Naive thymus-derived CD8-positive, alpha-beta T cell (primary cell): ENCODE results near the gene CYP27B1. TPM values are rescaled to one million over a fixed set of nuclear protein-coding genes. Genes with fewer than 3 reads are reported as not detected.

Experiments
- ATAC-seq, 2 donors: fragments of 150-1000 bp; cut with Tn5 transposase in 1 of 2; sonication (Bioruptor Pico), chemical (Tn5 transposase) in 1 of 2; 1 replicate in 1 of 2; 2 replicates in 1 of 2; pipeline ENCODE4 v1.10.0; 2021; ENCODE audit warnings: mild to moderate bottlenecking in 2 of 2, moderate library complexity in 2 of 2
- POLR2A ChIA-PET: fragments of 350-600 bp; sonication (Branson Sonifier 250); formaldehyde crosslinking; loops from one replicate; lab custom pipeline; 2021; ENCODE audit warnings: antibody characterized with exemption; lab: Charles Lee
- DNase-seq, 10 donors: peaks; one replicate each; pipeline versions ENCODE4 v3.0.0 to v3.0.0-alpha.2; 2020 to 2022
- H3K27ac Mint-ChIP-seq, 10 donors: one replicate each; pipeline ENCODE4 v1.8.0; 2020 to 2022; ENCODE audit warnings: mild to moderate bottlenecking in 10 of 10, mixed read lengths in 10 of 10, moderate library complexity in 4 of 10, inconsistent platforms in 1 of 10
- H3K27me3 Mint-ChIP-seq, 5 donors: one replicate each; pipeline ENCODE4 v1.8.0; 2021 to 2022; ENCODE audit warnings: mixed read lengths in 5 of 5
- H3K36me3 Mint-ChIP-seq, 3 donors: one replicate each; pipeline ENCODE4 v1.8.0; 2020 to 2022; ENCODE audit warnings: mixed read lengths in 3 of 3, mild to moderate bottlenecking in 2 of 3, inconsistent platforms in 1 of 3
- H3K4me1 Mint-ChIP-seq, 4 donors: one replicate each; pipeline ENCODE4 v1.8.0; 2021 to 2022; ENCODE audit warnings: mixed read lengths in 4 of 4
- H3K4me3 Mint-ChIP-seq, 10 donors: one replicate each; pipeline ENCODE4 v1.8.0; 2020 to 2022; ENCODE audit warnings: mild to moderate bottlenecking in 10 of 10, mixed read lengths in 10 of 10, moderate library complexity in 6 of 10, inconsistent platforms in 1 of 10
- H3K9me3 Mint-ChIP-seq, 9 donors: one replicate each; pipeline ENCODE4 v1.8.0; 2020 to 2022; ENCODE audit warnings: mixed read lengths in 9 of 9, mild to moderate bottlenecking in 3 of 9, inconsistent platforms in 1 of 9, moderate library complexity in 1 of 9
- polyA plus RNA-seq, 3 donors: library from polyadenylated mRNA; unstranded; fragments of 300-500 nt; fragmentation: Illumina TruSeq; gene quantifications; one replicate each; pipeline ENCODE4 v1.2.3, GENCODE V29; 2021
- total RNA-seq, 8 experiments: library from RNA in 2 of 8; stranded (reverse) in 2 of 8; gene quantifications; one replicate each; pipeline ENCODE4 v1.2.3 and lab custom pipeline; 2021 to 2026

The CYP27B1 gene
- total and polyA plus RNA-seq, 5 experiments from 2014 or later: 1.4 to 1.6 TPM; not detected in 3

GRCh38 chr12:57763881-57764661 lies 2.8 kb downstream of the CYP27B1 start:
- H3K27ac Mint-ChIP-seq: peak overlapping the region in 6 of 10 donors; percentile 34 to 75 (median 60)
- POLR2A ChIA-PET: interaction anchor here (1.0 to 3.0 kb wide), 5 partner anchors 8 to 133 kb away, joined by 3 to 17 read pairs (median 4); partner anchors contain the start of genes CTDSP2 and TSFM
- DNase-seq: no peak

GRCh38 chr12:57762463-57762862 lies 4.4 kb downstream of the CYP27B1 start:
- POLR2A ChIA-PET: interaction anchor here (0.6 kb wide), 1 partner anchor 1936 kb away, joined by 3 read pairs; no protein-coding TSS in a partner anchor
- peaks cover 28 to 55% (median 51%) of the 10 kb centered on the region in 4 donors for H3K4me1 Mint-ChIP-seq
- no peak for ATAC-seq
- H3K4me3 Mint-ChIP-seq: no peak overlapping the region
- peaks cover 5 to 27% (median 17%) of the 10 kb centered on the region in 5 donors for H3K27me3 Mint-ChIP-seq
- peaks cover 0 to 19% (median 0%) of the 10 kb centered on the region in 3 donors for H3K36me3 Mint-ChIP-seq
- H3K9me3 Mint-ChIP-seq: no peaks in the 10 kb centered on the region
- H3K27ac Mint-ChIP-seq: no peak overlapping the region
- DNase-seq: no peak

More at GRCh38 chr12:57763881-57764661, 2.8 kb downstream of the CYP27B1 start:
- ATAC-seq: no peak
- peaks cover 5 to 27% (median 17%) of the 10 kb centered on the region in 5 donors for H3K27me3 Mint-ChIP-seq
- H3K4me1 Mint-ChIP-seq: peaks cover 25 to 46% (median 42%) of the 10 kb centered on the region in 4 donors
- H3K36me3 Mint-ChIP-seq: peaks cover 0 to 16% (median 1%) of the 10 kb centered on the region in 3 donors
- no peaks in the 10 kb centered on the region for H3K9me3 Mint-ChIP-seq
- peak overlapping the region; percentile 83 to 94 (median 88) for H3K4me3 Mint-ChIP-seq

GRCh38 chr12:57761391-57761998 lies 5.4 kb downstream of the CYP27B1 start:
- peaks cover 4 to 23% (median 14%) of the 10 kb centered on the region in 5 donors for H3K27me3 Mint-ChIP-seq
- peaks cover 30 to 59% (median 54%) of the 10 kb centered on the region in 4 donors for H3K4me1 Mint-ChIP-seq
- H3K27ac Mint-ChIP-seq: no peak overlapping the region
- DNase-seq: no peak
- no peak for ATAC-seq
- H3K9me3 Mint-ChIP-seq: no peaks in the 10 kb centered on the region
- H3K36me3 Mint-ChIP-seq: peaks cover 0 to 26% (median 0%) of the 10 kb centered on the region in 3 donors
- POLR2A ChIA-PET: interaction anchor here (0.9 kb wide), 1 partner anchor 22 kb away, joined by 5 read pairs; no protein-coding TSS in a partner anchor
- no peak overlapping the region for H3K4me3 Mint-ChIP-seq

- POLR2A ChIA-PET: interaction anchor here (0.8 to 2.0 kb wide), 3 partner anchors 12 to 145 kb away, joined by 3 to 7 read pairs (median 5); partner anchors contain the start of genes EEF1AKMT3 and METTL1
- Mint-ChIP-seq H3K9me3 (no peaks in the 10 kb centered on the region), H3K4me1 (peaks cover 32 to 58% (median 52%) of the 10 kb centered on the region in 4 donors), H3K36me3 (peaks cover 0 to 26% (median 0%) of the 10 kb centered on the region in 3 donors), H3K27me3 (peaks cover 0 to 16% (median 7%) of the 10 kb centered on the region in 5 donors), H3K27ac (peak overlapping the region in 2 of 10 donors; percentile 38 to 50), H3K4me3 (no peak overlapping the region)
- no peak for ATAC-seq
- no peak for DNase-seq
These were observed 6.4 kb downstream of the CYP27B1 start for GRCh38 chr12:57760347-57760982.

- H3K9me3 Mint-ChIP-seq: no peaks in the 10 kb centered on the region
- peak overlapping the region in 2 of 10 donors; percentile 32 to 75 for H3K4me3 Mint-ChIP-seq
- peak in 1 of 2 donors; percentile 28 for ATAC-seq
- H3K4me1 Mint-ChIP-seq: peaks cover 32 to 53% (median 45%) of the 10 kb centered on the region in 4 donors
- POLR2A ChIA-PET: interaction anchor here (0.6 to 2.0 kb wide), 8 partner anchors 8 to 176 kb away, joined by 3 to 9 read pairs (median 3); partner anchors contain the start of genes CTDSP2, EEF1AKMT3 and METTL1
- H3K36me3 Mint-ChIP-seq: peaks cover 0 to 26% (median 0%) of the 10 kb centered on the region in 3 donors
- peaks cover 0 to 8% (median 3%) of the 10 kb centered on the region in 5 donors for H3K27me3 Mint-ChIP-seq
- peak in 5 of 10 donors; percentile 35 to 49 (median 35) for DNase-seq
- H3K27ac Mint-ChIP-seq: peak overlapping the region in 6 of 10 donors; percentile 7 to 70 (median 37)
These were observed 7.4 kb downstream of the CYP27B1 start for GRCh38 chr12:57759360-57759980.

- POLR2A ChIA-PET: interaction anchor here (0.6 to 2.0 kb wide), 7 partner anchors 9 to 175 kb away, joined by 3 to 9 read pairs (median 3); partner anchors contain the start of genes EEF1AKMT3, METTL1 and TSPAN31
- Mint-ChIP-seq H3K9me3 (no peaks in the 10 kb centered on the region), H3K27me3 (peaks cover 0 to 3% (median 0%) of the 10 kb centered on the region in 5 donors), H3K4me1 (peaks cover 35 to 53% (median 47%) of the 10 kb centered on the region in 4 donors), H3K27ac (peak overlapping the region in 6 of 10 donors; percentile 7 to 70 (median 50)), H3K4me3 (peak overlapping the region in 4 of 10 donors; percentile 28 to 75 (median 42)), H3K36me3 (peaks cover 0 to 26% (median 0%) of the 10 kb centered on the region in 3 donors)
- ATAC-seq (no peak), DNase-seq (no peak)
These were observed 8.1 kb downstream of the CYP27B1 start for GRCh38 chr12:57758552-57759359.

GRCh38 chr12:57757771-57758170 lies 9.1 kb downstream of the CYP27B1 start:
- H3K4me3 Mint-ChIP-seq: peak overlapping the region in 1 of 10 donors; percentile 8

GRCh38 chr12:57756406-57757341 lies 10.2 kb downstream of the CYP27B1 start:
- Mint-ChIP-seq H3K4me1 (peaks cover 45 to 70% (median 65%) of the 10 kb centered on the region in 4 donors), H3K4me3 (peak overlapping the region; percentile 80 to 95 (median 91)), H3K27me3 (no peaks in the 10 kb centered on the region), H3K27ac (peak overlapping the region; percentile 54 to 96 (median 93)), H3K36me3 (peaks cover 0 to 28% (median 0%) of the 10 kb centered on the region in 3 donors), H3K9me3 (no peaks in the 10 kb centered on the region)
- DNase-seq (peak; percentile 51 to 84 (median 70)), ATAC-seq (peak; percentile 20 to 22)
- POLR2A ChIA-PET: interaction anchor here (0.9 to 2.6 kb wide), 11 partner anchors 9 to 147 kb away, joined by 3 to 17 read pairs (median 8); partner anchors contain the start of genes CTDSP2, CYP27B1, EEF1AKMT3 and METTL1

More at GRCh38 chr12:57757771-57758170, 9.1 kb downstream of the CYP27B1 start:
- Mint-ChIP-seq H3K4me1 (peaks cover 41 to 61% (median 56%) of the 10 kb centered on the region in 4 donors), H3K9me3 (no peaks in the 10 kb centered on the region), H3K27ac (peak overlapping the region in 5 of 10 donors; percentile 7 to 72 (median 20)), H3K27me3 (no peaks in the 10 kb centered on the region), H3K36me3 (peaks cover 0 to 26% (median 0%) of the 10 kb centered on the region in 3 donors)
- POLR2A ChIA-PET: interaction anchor here (1.1 kb wide), 1 partner anchor 86 kb away, joined by 3 read pairs; no protein-coding TSS in a partner anchor
- DNase-seq (no peak), ATAC-seq (no peak)

GRCh38 chr12:57755454-57756372 lies 11.2 kb downstream of the CYP27B1 start:
- H3K36me3 Mint-ChIP-seq: peaks cover 0 to 29% (median 0%) of the 10 kb centered on the region in 3 donors
- peaks cover 47 to 76% (median 70%) of the 10 kb centered on the region in 4 donors for H3K4me1 Mint-ChIP-seq
- peak overlapping the region; percentile 80 to 95 (median 91) for H3K4me3 Mint-ChIP-seq
- POLR2A ChIA-PET: interaction anchor here (0.6 to 2.6 kb wide), 9 partner anchors 8 to 141 kb away, joined by 3 to 17 read pairs (median 9); partner anchors contain the start of genes CTDSP2, CYP27B1, TSFM and TSPAN31
- DNase-seq (peak in 8 of 10 donors; percentile 32 to 78 (median 42)), ATAC-seq (peak in 1 of 2 donors; percentile 20)
- no peaks in the 10 kb centered on the region for H3K27me3 Mint-ChIP-seq
- H3K27ac Mint-ChIP-seq: peak overlapping the region; percentile 54 to 96 (median 93)
- no peaks in the 10 kb centered on the region for H3K9me3 Mint-ChIP-seq
